ENCODE results near the gene KMT2C.
"Not testable (repeated sequence)": the region's sequence is repeated elsewhere in the genome, so short reads cannot be mapped to it uniquely, and the experiment has no call there.

Gene KMT2C

GRCh38 chr7:152435384-152436110 lies at the start of gene KMT2C:
KMT2C (minus strand) TSS chr7:152436003; CDS start chr7:152435786, 217 bp downstream.
- H3K27me3 Mint-ChIP-seq, result no peaks in the 10 kb centered on the region
- H3K36me3 Mint-ChIP-seq (ENCODE audit: low read depth), result no peaks in the 10 kb centered on the region
- H3K9me3 Mint-ChIP-seq, result no peaks in the 10 kb centered on the region
- peaks cover 43% of the 10 kb centered on the region for H3K4me1 Mint-ChIP-seq (ENCODE audit: low read depth)
- peak within 1 kb of the TSS; percentile 87 for H3K27ac Mint-ChIP-seq
- peak within 1 kb of the TSS; percentile 88 for H3K4me3 Mint-ChIP-seq

- no peaks in the 10 kb centered on the region for H3K36me3 Mint-ChIP-seq (ENCODE audit: low read depth)
- H3K27me3 Mint-ChIP-seq, result peaks cover under 1% of the 10 kb centered on the region
- no peaks in the 10 kb centered on the region for H3K9me3 Mint-ChIP-seq
- no peak overlapping the region for H3K27ac Mint-ChIP-seq
- no peaks in the 10 kb centered on the region for H3K4me1 Mint-ChIP-seq (ENCODE audit: low read depth)
- H3K4me3 Mint-ChIP-seq, result no peak overlapping the region
Observed at GRCh38 chr7:152481082-152481481, 45.3 kb upstream of the KMT2C start.

GRCh38 chr7:152480664-152481063 lies 44.9 kb upstream of the KMT2C start:
- Mint-ChIP-seq H3K9me3 (no peaks in the 10 kb centered on the region), H3K36me3 (ENCODE audit: low read depth) (no peaks in the 10 kb centered on the region), H3K27me3 (no peaks in the 10 kb centered on the region), H3K4me3 (no peak overlapping the region), H3K4me1 (ENCODE audit: low read depth) (no peaks in the 10 kb centered on the region), H3K27ac (no peak overlapping the region)

- no peaks in the 10 kb centered on the region for H3K4me1 Mint-ChIP-seq (ENCODE audit: low read depth)
Observed at GRCh38 chr7:152479595-152479994, 43.8 kb upstream of the KMT2C start.

GRCh38 chr7:152478140-152478539 lies 42.3 kb upstream of the KMT2C start:
- H3K27me3 Mint-ChIP-seq, result no peaks in the 10 kb centered on the region
- H3K27ac Mint-ChIP-seq, result no peak overlapping the region
- H3K36me3 Mint-ChIP-seq (ENCODE audit: low read depth), result no peaks in the 10 kb centered on the region
- no peaks in the 10 kb centered on the region for H3K9me3 Mint-ChIP-seq
- no peak overlapping the region for H3K4me3 Mint-ChIP-seq
- H3K4me1 Mint-ChIP-seq (ENCODE audit: low read depth), result no peaks in the 10 kb centered on the region

More at GRCh38 chr7:152479595-152479994, 43.8 kb upstream of the KMT2C start:
- H3K4me3 Mint-ChIP-seq, result no peak overlapping the region
- no peak overlapping the region for H3K27ac Mint-ChIP-seq
- H3K27me3 Mint-ChIP-seq, result no peaks in the 10 kb centered on the region
- H3K9me3 Mint-ChIP-seq, result no peaks in the 10 kb centered on the region
- no peaks in the 10 kb centered on the region for H3K36me3 Mint-ChIP-seq (ENCODE audit: low read depth)

- Mint-ChIP-seq H3K27ac (no peak overlapping the region), H3K4me1 (ENCODE audit: low read depth) (no peaks in the 10 kb centered on the region), H3K27me3 (no peaks in the 10 kb centered on the region), H3K9me3 (no peaks in the 10 kb centered on the region), H3K36me3 (ENCODE audit: low read depth) (no peaks in the 10 kb centered on the region), H3K4me3 (no peak overlapping the region)
Observed at GRCh38 chr7:152477079-152477478, 41.3 kb upstream of the KMT2C start.

- Mint-ChIP-seq H3K4me3 (no peak overlapping the region), H3K27ac (no peak overlapping the region), H3K4me1 (ENCODE audit: low read depth) (no peaks in the 10 kb centered on the region), H3K36me3 (ENCODE audit: low read depth) (peaks cover under 1% of the 10 kb centered on the region), H3K9me3 (peaks cover under 1% of the 10 kb centered on the region), H3K27me3 (no peaks in the 10 kb centered on the region)
Observed at GRCh38 chr7:152476551-152476950, 40.7 kb upstream of the KMT2C start.

- H3K36me3 Mint-ChIP-seq (ENCODE audit: low read depth); H3K9me3 Mint-ChIP-seq; H3K27me3 Mint-ChIP-seq; H3K4me1 Mint-ChIP-seq (ENCODE audit: low read depth); H3K27ac Mint-ChIP-seq; H3K4me3 Mint-ChIP-seq: not testable (repeated sequence)
Observed at GRCh38 chr7:152471023-152471620, 35.3 kb upstream of the KMT2C start.

- not testable (repeated sequence) for H3K27me3 Mint-ChIP-seq; H3K4me3 Mint-ChIP-seq; H3K27ac Mint-ChIP-seq; H3K4me1 Mint-ChIP-seq (ENCODE audit: low read depth); H3K9me3 Mint-ChIP-seq; H3K36me3 Mint-ChIP-seq (ENCODE audit: low read depth)
Observed at GRCh38 chr7:152470251-152471022, 34.6 kb upstream of the KMT2C start.

GRCh38 chr7:152469576-152469975 lies 33.8 kb upstream of the KMT2C start:
- H3K27ac Mint-ChIP-seq; H3K36me3 Mint-ChIP-seq (ENCODE audit: low read depth); H3K9me3 Mint-ChIP-seq; H3K27me3 Mint-ChIP-seq; H3K4me3 Mint-ChIP-seq; H3K4me1 Mint-ChIP-seq (ENCODE audit: low read depth): not testable (repeated sequence)

- H3K9me3 Mint-ChIP-seq, result peaks cover 6% of the 10 kb centered on the region
- no peak overlapping the region for H3K27ac Mint-ChIP-seq
- H3K27me3 Mint-ChIP-seq, result no peaks in the 10 kb centered on the region
- peaks cover 4% of the 10 kb centered on the region for H3K36me3 Mint-ChIP-seq (ENCODE audit: low read depth)
- H3K4me3 Mint-ChIP-seq, result no peak overlapping the region
- H3K4me1 Mint-ChIP-seq (ENCODE audit: low read depth), result peaks cover 11% of the 10 kb centered on the region
Observed at GRCh38 chr7:152467225-152467624, 31.4 kb upstream of the KMT2C start.

- Mint-ChIP-seq H3K4me3 (peak overlapping the region; percentile 84), H3K9me3 (no peaks in the 10 kb centered on the region), H3K27me3 (no peaks in the 10 kb centered on the region), H3K4me1 (ENCODE audit: low read depth) (peaks cover 12% of the 10 kb centered on the region), H3K36me3 (ENCODE audit: low read depth) (no peaks in the 10 kb centered on the region), H3K27ac (peak overlapping the region; percentile 88)
Observed at GRCh38 chr7:152465119-152465387, 29.2 kb upstream of the KMT2C start.

GRCh38 chr7:152464312-152465118 lies 28.7 kb upstream of the KMT2C start:
- Mint-ChIP-seq H3K4me1 (ENCODE audit: low read depth) (peaks cover 17% of the 10 kb centered on the region), H3K27me3 (no peaks in the 10 kb centered on the region), H3K27ac (peak overlapping the region; percentile 88), H3K9me3 (no peaks in the 10 kb centered on the region), H3K4me3 (peak overlapping the region; percentile 84), H3K36me3 (ENCODE audit: low read depth) (no peaks in the 10 kb centered on the region)

GRCh38 chr7:152463709-152464311 lies 28.0 kb upstream of the KMT2C start:
- Mint-ChIP-seq H3K9me3 (no peaks in the 10 kb centered on the region), H3K36me3 (ENCODE audit: low read depth) (no peaks in the 10 kb centered on the region), H3K27me3 (no peaks in the 10 kb centered on the region), H3K4me1 (ENCODE audit: low read depth) (peaks cover 19% of the 10 kb centered on the region), H3K4me3 (peak overlapping the region; percentile 91), H3K27ac (no peak overlapping the region)

Measured in stimulated activated naive CD8-positive, alpha-beta T cell treated with anti-CD3 and anti-CD28 coated beads, Interleukin-15, Interleukin-2, amounts not matched to agents 100 ng/mL and 50 ng/mL, for 24 hours (primary cell).